GM12878 (cell line): ENCODE data around the gene CFAP74. TPM values are rescaled to one million over a fixed set of nuclear protein-coding genes. Genes with fewer than 3 reads are reported as not detected.
A peak's percentile ranks its signal among the peaks of the same experiment; 100 is the strongest.

Source experiments
- ATAC-seq: fragments of 200-7000 bp; cut with Tn5 transposase; 3 replicates; pipeline ENCODE4 v1.9.1; 2020; ENCODE audit warnings: mild to moderate bottlenecking, moderate library complexity
- BruUV-seq: library from RNA; stranded (reverse); fragments of 400-500 nt; replicated peaks from 2 replicates; lab custom pipeline; 2021; lab: Mats Ljungman, UMichigan
- CTCF ChIA-PET: fragments of 300-600 bp; sonication (Branson Sonifier 250); formaldehyde crosslinking; extraction: SDS; loops from one replicate; lab custom pipeline; 2021; ENCODE audit warnings: inconsistent platforms; lab: Yijun Ruan, JAX
- POLR2A ChIA-PET: fragments of 350-600 bp; formaldehyde crosslinking; extraction: SDS; loops from one replicate; lab custom pipeline; 2021; ENCODE audit warnings: inconsistent platforms; lab: Charles Lee
- RAD21 ChIA-PET: fragments of 300-600 bp; sonication (Branson Sonifier 250); formaldehyde crosslinking; loops from one replicate; lab custom pipeline; 2023; ENCODE audit warnings: antibody characterized with exemption; ENCODE audit not compliant: unreplicated experiment; lab: Charles Lee
- SMC1A ChIA-PET: fragments of 300-600 bp; sonication (Branson Sonifier 250); formaldehyde crosslinking; loops from one replicate; lab custom pipeline; 2023; ENCODE audit not compliant: unreplicated experiment, uncharacterized antibody; lab: Charles Lee
- DNase-seq: peaks from one replicate; pipeline ENCODE4 v3.0.0-alpha.2; 2011; ENCODE audit warnings: low read depth, low spot score
- FAIRE-seq: peaks from 3 replicates; lab custom pipeline; 2011; peaks lifted over from hg19 to GRCh38; lab: Jason Lieb, UNC
- H2AFZ ChIP-seq: 2 replicates; pipeline ENCODE4 v1.6.0; 2011; ENCODE audit warnings: low read depth, low read length, control low read depth; ENCODE audit not compliant: control insufficient read depth
- H3K27ac ChIP-seq: 2 replicates; pipeline ENCODE4 v1.5.1; 2011; ENCODE audit warnings: control low read depth; ENCODE audit not compliant: control insufficient read depth, insufficient read depth
- H3K27me3 ChIP-seq, 2 experiments: replicated peaks in 1 of 2; 2 replicates each; pipeline versions ENCODE4 v1.6.0 to v1.6.1; 2011; ENCODE audit warnings: low read length in 1 of 2; ENCODE audit not compliant: control insufficient read depth in 2 of 2, insufficient read depth in 2 of 2
- H3K36me3 ChIP-seq, 2 experiments: 2 replicates each; pipeline ENCODE4 v1.5.1; 2011; ENCODE audit warnings: low read length in 1 of 2; ENCODE audit not compliant: control insufficient read depth in 2 of 2, insufficient read depth in 2 of 2
- H3K4me1 ChIP-seq: 2 replicates; pipeline ENCODE4 v1.6.1; 2011; ENCODE audit warnings: mild to moderate bottlenecking, low read length, moderate library complexity, mixed read lengths; ENCODE audit not compliant: control insufficient read depth, insufficient read depth
- H3K4me2 ChIP-seq: 2 replicates; pipeline ENCODE4 v1.6.0; 2011; ENCODE audit warnings: control low read depth; ENCODE audit not compliant: control insufficient read depth, insufficient read depth
- H3K4me3 ChIP-seq: fragments of 200-600 bp; sonication (generic); 2 replicates; pipeline ENCODE4 v1.5.1; 2016
- H3K79me2 ChIP-seq: 2 replicates; pipeline ENCODE4 v1.6.0; 2011; ENCODE audit warnings: low read length; ENCODE audit not compliant: control insufficient read depth, insufficient read depth
- H3K9ac ChIP-seq: 2 replicates; pipeline ENCODE4 v1.8.0; 2011; ENCODE audit warnings: low read length, control low read depth, mixed read lengths; ENCODE audit not compliant: control insufficient read depth, insufficient read depth
- H3K9me3 ChIP-seq: replicated peaks from 3 replicates; pipeline ENCODE4 v1.5.1; 2011; ENCODE audit warnings: mild to moderate bottlenecking, low read length; ENCODE audit not compliant: control insufficient read depth, insufficient read depth
- H4K20me1 ChIP-seq: 2 replicates; pipeline ENCODE4 v1.6.0; 2011; ENCODE audit not compliant: control insufficient read depth, insufficient read depth
- CREB1 ChIP-seq: IDR thresholded peaks from 2 replicates; pipeline ENCODE4 v1.6.1; 2012; ENCODE audit warnings: low read depth, mild to moderate bottlenecking, inconsistent platforms
- CREM ChIP-seq: IDR thresholded peaks from 2 replicates; pipeline ENCODE4 v1.6.1; 2014; ENCODE audit warnings: antibody characterized with exemption, low read depth
- JUNB ChIP-seq: IDR thresholded peaks from 2 replicates; pipeline ENCODE4 v1.6.1; 2016; ENCODE audit warnings: antibody characterized with exemption, mild to moderate bottlenecking
- KDM1A ChIP-seq: fragments of 200-600 bp; sonication (generic); IDR thresholded peaks from 2 replicates; pipeline ENCODE4 v1.6.1; 2016; ENCODE audit warnings: borderline replicate concordance
- LARP7 ChIP-seq: fragments of 450-650 bp; IDR thresholded peaks from 2 replicates; pipeline ENCODE4 v1.6.1; 2017; ENCODE audit warnings: mild to moderate bottlenecking
- SRF ChIP-seq, 2 experiments: IDR thresholded peaks; 2 replicates each; pipeline ENCODE4 v1.6.1; 2011; ENCODE audit warnings: low read depth in 2 of 2, low read length in 2 of 2, mild to moderate bottlenecking in 1 of 2, moderate library complexity in 1 of 2
- WRNIP1 ChIP-seq: IDR thresholded peaks from 2 replicates; pipeline ENCODE4 v1.6.1; 2011; ENCODE audit warnings: low read depth, low read length, improper control_type of control experiment, borderline replicate concordance
- ZNF217 ChIP-seq: fragments of 450-650 bp; IDR thresholded peaks from 2 replicates; pipeline ENCODE4 v1.6.1; 2017; ENCODE audit warnings: antibody characterized with exemption, mild to moderate bottlenecking
- ZNF622 ChIP-seq: fragments of 450-650 bp; IDR thresholded peaks from 2 replicates; pipeline ENCODE4 v1.6.1; 2017; ENCODE audit warnings: mild to moderate bottlenecking, inconsistent platforms
- WGBS: methylation state at CpG from one replicate; pipeline ENCODE4 v1.1.6; 2016; ENCODE audit warnings: low lambda C conversion rate; ENCODE audit not compliant: insufficient replicate concordance, insufficient coverage; ENCODE audit errors: missing lambda C conversion rate; 5-methylcytosine and 5-hydroxymethylcytosine counted together
- in situ Hi-C: fragments of 300-500 bp; cut with MboI; formaldehyde crosslinking; loops from 9 replicates; pipeline ENCODE4 v1.14.3; 2018; ENCODE audit warnings: mixed read lengths
- intact Hi-C: fragments of 100-400 bp; cut with micrococcal nuclease; formaldehyde crosslinking; loops from one replicate; pipeline ENCODE4 v1.14.2; 2022; ENCODE audit not compliant: unreplicated experiment
- polyA plus RNA-seq, 11 experiments: library from polyadenylated mRNA; depleted of rRNA in 4 of 11; unstranded in 6 of 11; stranded (reverse) in 5 of 11; fragments of >200 nt; fragmentation: Nextera tagmentation in 4 of 11; fragmentation: Illumina TruSeq in 1 of 11; extraction: Ambion mirVana in 4 of 11; extraction: Trizol in 1 of 11; gene quantifications; 1 replicate in 1 of 11; 2 replicates in 10 of 11; pipeline versions ENCODE4 v1.2.1 to v1.2.3, GENCODE V29; 2011 to 2016; ENCODE audit warnings: inconsistent platforms in 2 of 11, missing spikeins in 2 of 11, low read depth in 1 of 11
- total RNA-seq, 4 experiments: library from RNA; depleted of rRNA in 3 of 4; stranded (reverse); fragments of >200 nt in 3 of 4; fragmentation: Illumina TruSeq in 1 of 4; extraction: Trizol in 1 of 4; gene quantifications; 2 replicates each; pipeline versions ENCODE4 v1.2.1 to v1.2.3, GENCODE V29; 2013 to 2021

The CFAP74 gene
- total and polyA plus RNA-seq, 10 of the 15 experiments (the other 5 are each of a cell fraction or from before 2014, with no cell fraction given), result 0.01 TPM; not detected in 9

DNA sequence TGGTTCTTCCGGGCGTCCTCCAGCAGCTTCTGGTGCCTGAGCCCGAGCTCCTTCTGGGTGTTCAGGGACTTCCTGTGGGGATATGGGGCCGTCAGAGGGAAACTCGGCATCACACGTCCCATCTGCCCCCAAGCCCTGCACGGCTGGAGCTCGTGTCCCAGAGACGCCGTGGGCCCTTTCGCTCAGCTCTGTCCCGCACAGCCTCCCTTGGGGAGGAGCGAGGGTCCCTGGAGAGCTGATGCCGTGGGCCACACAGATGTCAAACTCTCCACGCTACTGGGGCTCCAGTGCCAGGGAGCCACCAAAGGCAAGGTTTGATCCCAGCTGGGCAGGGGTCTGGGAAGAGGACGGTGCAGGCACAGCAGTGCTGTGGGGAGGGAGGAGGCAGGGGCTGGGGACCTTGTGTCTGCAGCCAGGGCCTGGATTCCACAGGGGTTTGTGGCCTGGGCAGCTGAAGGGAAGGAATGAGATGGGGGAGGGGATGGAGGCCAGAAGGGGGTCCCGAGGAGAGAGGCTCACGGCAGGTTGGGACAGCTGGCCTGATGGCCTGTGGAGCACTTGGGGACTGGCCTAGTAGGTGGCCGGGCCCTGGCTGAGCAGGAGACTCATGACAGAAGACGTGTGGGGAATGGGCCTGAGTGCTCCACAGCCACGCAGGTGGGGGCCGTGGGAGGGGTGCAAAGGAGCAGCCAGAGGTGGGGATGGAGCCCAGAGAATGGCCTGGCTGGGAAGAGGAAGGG lies 30.4 kb downstream of the CFAP74 start:
- no peak for TF ChIP-seq JUNB
- no peak for TF ChIP-seq CREB1
- no peak for TF ChIP-seq CREM
- TF ChIP-seq ZNF622, result no peak
- no peak for TF ChIP-seq KDM1A
- TF ChIP-seq ZNF217, result no peak
- TF ChIP-seq, all 136 proteins: peak for 0
- no peaks in the 10 kb centered on the region for H3K4me1 ChIP-seq
- no peaks in the 10 kb centered on the region for H3K27me3 ChIP-seq
- 36% methylated on average over 20 of the region's 22 CpGs for WGBS
- ChIA-PET POLR2A (no interaction called here), CTCF (no interaction called here), RAD21 (no interaction called here), SMC1A (no interaction called here)
- H3K9ac ChIP-seq, result no peak overlapping the region
- in situ Hi-C loops (loop anchor here (25.0 kb wide), 1 partner anchor 814 kb away; no protein-coding TSS in a partner anchor), intact Hi-C loops (no loop called here)
- H3K36me3 ChIP-seq, result no peaks in the 10 kb centered on the region
- no peak overlapping the region for H2AFZ ChIP-seq
- H4K20me1 ChIP-seq, result no peaks in the 10 kb centered on the region
- DNase-seq (no peak), FAIRE-seq (no peak), ATAC-seq (no peak)
- no peak overlapping the region for H3K4me3 ChIP-seq
- no peak overlapping the region for H3K4me2 ChIP-seq
- H3K9me3 ChIP-seq, result no peaks in the 10 kb centered on the region; the same call in 2 of the 3 replicates
- no peak overlapping the region for H3K27ac ChIP-seq
- H3K79me2 ChIP-seq, result no peaks in the 10 kb centered on the region
- no TSS peak for BruUV-seq

DNA sequence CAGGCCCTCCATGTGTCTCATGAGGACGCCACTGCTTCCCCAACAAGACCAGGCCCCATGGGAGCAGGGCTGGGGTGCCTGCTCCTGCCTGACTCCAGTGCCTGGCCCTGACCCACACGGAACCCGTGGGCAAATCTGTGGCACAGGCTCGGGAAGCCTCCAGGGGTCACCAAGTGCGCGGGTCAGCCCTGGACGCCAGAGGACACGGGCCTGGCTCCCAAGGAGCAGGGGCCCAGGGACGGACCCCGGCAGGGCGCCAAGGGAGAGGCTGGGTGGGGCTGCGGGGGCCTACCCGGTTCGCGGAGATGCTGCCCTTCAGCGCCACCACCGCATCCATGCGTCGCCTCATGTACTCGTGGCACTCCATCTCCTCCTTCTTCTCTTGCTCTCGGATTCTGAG lies 31.9 kb downstream of the CFAP74 start:
- DNase-seq (no peak), FAIRE-seq (no peak), ATAC-seq (no peak)
- no peaks in the 10 kb centered on the region for H3K79me2 ChIP-seq
- ChIA-PET CTCF (no interaction called here), RAD21 (no interaction called here), POLR2A (no interaction called here), SMC1A (no interaction called here)
- H3K4me2 ChIP-seq, result no peak overlapping the region
- no peak overlapping the region for H3K4me3 ChIP-seq
- in situ Hi-C loops (loop anchor here (25.0 kb wide), 1 partner anchor 816 kb away; no protein-coding TSS in a partner anchor), intact Hi-C loops (no loop called here)
- H3K9me3 ChIP-seq, result no peaks in the 10 kb centered on the region; the same call in 2 of the 3 replicates
- H4K20me1 ChIP-seq, result no peaks in the 10 kb centered on the region
- TF ChIP-seq SRF (IDR thresholded peaks at IDR 0.05; ENCODE audit: low read depth in 2 of 2, low read length in 2 of 2) (0 out of 4 replicates have a peak, but pooled peaks of 1 of the 2 experiments have one; percentile 5), LARP7 (no peak), WRNIP1 (no peak)
- no peaks in the 10 kb centered on the region for H3K36me3 ChIP-seq
- H3K4me1 ChIP-seq, result no peaks in the 10 kb centered on the region
- no TSS peak for BruUV-seq
- 85% methylated on average over 20 of the region's 21 CpGs for whole genome bisulfite sequencing
- H2AFZ ChIP-seq, result no peak overlapping the region
- no peaks in the 10 kb centered on the region for H3K27me3 ChIP-seq
- no peak overlapping the region for H3K27ac ChIP-seq
- no peak overlapping the region for H3K9ac ChIP-seq
